ENCODE data around the gene NANP.

Gene NANP

DNA sequence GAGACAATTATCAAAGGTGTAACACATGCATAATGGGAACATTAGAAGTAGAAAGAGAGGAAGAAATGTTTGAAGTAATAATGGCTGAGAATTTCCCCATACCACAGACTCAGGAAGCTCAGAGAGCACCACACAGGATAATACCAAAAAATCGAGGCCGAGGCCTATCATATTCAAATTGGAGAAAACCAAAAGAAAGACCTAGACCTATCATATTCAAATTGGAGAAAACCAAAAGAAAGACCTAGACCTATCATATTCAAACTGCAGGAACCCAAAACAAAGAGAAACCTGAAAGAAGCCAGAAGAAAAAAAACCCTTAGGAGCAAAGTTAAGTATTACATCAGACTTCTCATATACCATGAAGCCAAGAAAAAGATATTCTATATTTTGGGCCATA, 56.5 kb downstream of the NANP start:
- no peak for DNase-seq

DNA sequence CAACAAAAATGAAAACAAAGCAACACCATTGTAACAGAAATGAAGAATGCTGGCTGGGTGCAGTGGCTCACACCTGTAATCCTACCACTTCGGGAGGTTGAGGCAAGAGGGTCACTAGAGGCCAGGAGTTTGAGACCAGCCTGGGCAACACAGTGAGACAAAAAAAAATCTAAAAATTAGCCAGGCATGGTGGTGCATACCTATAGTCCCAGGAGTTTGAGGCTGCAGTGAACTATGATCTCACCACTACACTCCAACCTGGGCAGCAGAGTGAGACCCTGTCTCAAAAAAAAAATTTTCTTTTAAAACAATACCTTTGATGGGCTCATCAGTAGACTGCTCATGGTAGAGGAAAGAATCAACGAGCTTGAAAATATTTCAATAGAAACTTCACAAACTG, 57.0 kb downstream of the NANP start:
- DNase-seq: no peak

DNA sequence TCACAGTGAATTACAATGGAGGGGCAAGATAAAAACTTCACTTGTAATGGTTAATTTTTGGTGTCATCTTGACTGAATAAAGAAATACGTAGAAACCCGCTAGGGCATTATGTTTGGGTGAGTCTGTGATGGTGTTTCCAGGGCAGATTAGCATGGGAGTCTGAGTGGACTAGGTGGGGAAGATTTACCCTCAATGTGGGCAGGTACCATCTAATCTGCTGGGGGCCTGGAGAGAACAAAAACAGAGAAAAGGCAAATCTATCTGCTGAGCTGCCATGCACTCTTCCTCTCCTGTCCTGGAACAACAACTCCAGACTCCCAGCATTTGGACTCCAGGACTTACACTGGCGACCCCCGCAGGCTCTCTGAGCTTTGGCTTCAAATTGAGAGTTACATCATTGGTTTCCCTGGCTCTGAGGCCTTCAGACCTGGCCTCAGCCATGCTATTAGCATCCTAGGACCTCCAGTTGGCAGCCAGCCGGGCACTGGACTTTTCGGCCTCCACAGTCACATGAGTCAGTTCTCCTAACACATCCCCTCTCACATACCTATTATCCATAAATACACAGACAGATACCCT, 58.1 kb downstream of the NANP start:
- no peak for DNase-seq

DNA sequence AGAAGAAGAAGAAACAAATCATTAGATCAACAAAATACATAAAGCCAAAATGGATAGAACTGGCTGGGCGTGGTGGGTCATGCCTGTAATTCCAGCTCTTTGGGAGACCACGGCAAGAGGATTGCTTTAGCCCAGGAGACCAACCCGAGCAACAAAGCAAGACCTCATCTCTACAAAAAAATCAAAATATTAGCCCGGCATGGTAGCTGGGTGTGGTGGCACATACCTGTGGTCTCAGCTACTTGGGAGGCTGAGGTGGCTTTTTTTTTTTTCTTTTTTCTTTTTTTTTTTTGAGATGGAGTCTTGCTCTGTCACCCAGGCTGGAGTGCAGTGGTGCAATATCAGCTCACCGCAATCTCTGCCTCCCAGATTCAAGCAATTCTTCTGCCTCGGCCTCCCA, 59.9 kb downstream of the NANP start:
- no peak for DNase-seq

DNA sequence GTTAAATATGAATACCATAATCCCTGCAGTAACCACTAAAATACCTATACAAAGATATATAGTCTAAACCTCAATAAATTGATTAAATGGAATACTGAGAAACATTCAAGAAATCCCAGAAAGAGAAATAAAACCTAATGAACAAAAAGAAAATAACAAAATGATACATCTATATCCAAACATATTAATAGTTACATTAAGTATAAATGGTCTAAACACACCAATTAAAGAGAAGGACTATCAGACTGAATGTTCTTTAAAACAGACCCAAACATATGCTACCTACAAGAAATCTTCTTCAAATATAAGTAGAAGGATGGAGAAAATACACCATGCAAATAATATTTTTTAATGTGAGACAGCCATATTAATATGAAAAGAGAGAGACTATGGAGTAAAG, 60.5 kb downstream of the NANP start:
- no peak for DNase-seq
